NCI-H2029 (cell line): ENCODE results near the gene MKLN1.
"Not testable (repeated sequence)": the region's sequence is repeated elsewhere in the genome, so short reads cannot be mapped to it uniquely, and the experiment has no call there.

Source experiments
- DNase-seq: peaks from one replicate; lab custom pipeline; 2025; lab: John Stamatoyannopoulos, UW

The MKLN1 gene

DNA sequence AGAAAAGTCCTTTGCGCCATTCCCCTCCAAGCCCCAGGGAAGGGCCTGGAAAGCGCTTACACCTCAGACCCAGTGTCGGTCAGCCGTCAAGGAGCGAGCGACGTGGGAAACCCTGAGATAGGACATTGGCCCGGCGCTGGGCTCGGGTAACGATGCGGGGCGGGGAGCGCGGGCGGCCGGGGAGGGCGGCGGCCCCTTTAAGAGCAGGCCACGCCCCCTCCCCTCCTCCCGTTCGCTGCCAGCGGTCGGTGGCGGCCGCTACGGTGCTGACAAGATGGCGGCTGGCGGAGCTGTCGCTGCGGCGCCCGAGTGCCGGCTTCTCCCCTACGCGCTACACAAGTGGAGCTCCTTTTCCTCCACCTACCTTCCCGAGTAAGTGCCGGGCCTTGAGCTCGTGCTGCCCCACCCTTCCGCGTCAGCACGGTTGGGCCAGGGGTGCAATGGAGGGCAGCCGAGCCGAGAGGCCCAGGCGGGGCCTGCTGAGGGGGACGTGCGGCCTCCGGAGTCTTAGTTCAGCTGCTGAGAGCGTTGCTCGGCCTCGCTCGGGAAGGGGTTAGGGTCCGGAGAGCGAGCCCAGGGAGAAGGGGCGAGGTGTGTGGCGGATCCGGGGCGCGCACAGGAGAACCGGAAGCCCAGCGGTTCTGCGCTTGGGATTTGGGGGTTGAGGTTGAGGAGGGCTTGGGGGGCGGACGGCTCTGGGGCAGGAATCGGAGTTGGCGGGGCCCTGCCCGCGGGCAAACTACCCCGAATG is at the start of gene MKLN1:
Gene MKLN1 (plus strand): TSS at position 251 of the 751 bp plus-strand sequence. CDS start 24 bp downstream, at position 275.
- peak; percentile 87 for DNase-seq

DNA sequence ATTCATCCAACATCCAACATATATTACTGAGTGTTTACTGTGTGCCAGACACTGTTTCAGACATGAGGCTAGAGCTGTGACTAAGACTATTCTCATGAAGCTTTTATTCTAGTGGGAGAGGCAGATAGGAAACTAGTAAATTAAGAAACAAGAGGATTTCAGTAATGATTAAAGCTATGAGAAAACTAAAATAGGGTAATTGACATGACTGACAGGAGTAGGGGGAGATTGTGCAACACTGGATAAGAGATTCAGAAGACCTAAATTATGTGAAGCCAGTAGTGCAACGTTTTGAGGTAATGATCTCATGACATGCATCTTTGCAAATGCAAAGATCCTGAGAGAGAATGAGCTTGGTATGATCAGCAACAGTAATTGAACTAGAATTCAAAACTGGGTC is 48.6 kb upstream of the MKLN1 start:
- DNase-seq = no peak

DNA sequence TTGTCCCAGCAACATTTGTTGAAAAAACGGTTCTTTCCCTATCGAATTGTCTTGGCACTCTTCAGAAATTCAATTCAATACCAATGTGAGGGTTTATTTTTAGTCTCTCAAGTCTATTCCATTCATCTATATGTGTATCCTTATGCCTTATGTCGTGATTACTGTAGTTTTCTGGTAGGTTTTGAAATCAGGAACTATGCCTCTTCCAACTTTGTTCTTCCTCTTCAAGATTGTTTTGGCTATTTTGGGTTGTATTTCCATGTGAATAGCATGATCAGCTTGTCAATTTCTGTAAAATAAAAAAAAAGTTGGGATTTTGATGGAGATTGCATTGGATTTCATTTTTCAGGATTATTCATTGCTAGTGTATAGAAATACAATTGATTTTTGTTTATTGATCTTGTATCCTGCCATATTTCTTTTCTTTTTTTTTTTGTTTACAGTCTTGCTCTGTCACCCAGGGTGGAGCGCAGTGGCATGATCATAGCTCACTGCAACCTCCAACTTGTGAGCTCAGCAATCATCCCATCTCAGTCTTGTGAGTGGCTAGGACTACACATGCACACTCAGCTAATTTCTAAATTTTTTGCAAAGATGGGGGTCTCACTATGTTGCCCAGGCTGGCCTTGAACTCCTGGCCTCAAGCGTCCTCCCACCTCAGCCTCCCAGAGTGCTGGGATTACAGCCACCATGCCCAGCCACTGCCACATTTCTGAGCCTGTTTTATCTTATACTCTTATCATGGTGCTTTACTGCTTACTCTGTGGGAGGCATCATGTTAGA is 46.2 kb upstream of the MKLN1 start:
- no peak for DNase-seq

DNA sequence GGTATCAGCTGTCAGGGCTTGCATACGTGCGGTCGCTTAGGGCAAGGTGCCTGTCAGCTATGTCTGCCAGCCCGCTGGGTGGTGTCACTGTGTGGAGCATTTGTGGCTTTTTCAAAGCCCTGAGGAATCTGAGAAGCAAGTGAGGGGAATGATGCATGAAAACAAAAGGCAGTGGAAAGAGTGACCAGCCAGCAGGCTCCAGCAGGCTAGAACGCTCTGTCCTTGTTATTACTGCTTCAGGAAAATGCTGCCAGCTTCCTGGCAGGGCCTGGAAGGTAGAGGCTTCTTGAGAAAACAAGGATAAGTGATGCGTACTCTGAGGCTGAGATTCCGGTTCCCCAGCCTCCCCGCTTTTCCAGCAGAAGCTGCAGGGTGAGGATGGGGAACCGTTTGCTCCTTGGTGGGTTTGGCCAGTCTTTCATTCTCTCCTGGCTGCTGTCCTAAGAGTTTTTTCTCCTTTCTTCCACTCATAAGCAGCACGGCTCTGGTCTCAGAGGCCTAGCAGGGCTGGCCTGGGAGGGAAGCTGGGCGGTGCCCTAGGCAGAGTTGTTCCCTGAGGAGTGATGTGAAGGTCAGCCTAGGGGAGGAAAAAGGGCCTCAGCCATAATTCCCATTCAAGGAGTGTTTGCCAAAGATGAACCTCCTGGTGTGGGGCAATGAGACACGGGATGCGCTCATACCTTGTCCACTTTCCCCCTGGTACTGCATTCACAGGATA is 42.8 kb upstream of the MKLN1 start:
- DNase-seq = peak; percentile 81

DNA sequence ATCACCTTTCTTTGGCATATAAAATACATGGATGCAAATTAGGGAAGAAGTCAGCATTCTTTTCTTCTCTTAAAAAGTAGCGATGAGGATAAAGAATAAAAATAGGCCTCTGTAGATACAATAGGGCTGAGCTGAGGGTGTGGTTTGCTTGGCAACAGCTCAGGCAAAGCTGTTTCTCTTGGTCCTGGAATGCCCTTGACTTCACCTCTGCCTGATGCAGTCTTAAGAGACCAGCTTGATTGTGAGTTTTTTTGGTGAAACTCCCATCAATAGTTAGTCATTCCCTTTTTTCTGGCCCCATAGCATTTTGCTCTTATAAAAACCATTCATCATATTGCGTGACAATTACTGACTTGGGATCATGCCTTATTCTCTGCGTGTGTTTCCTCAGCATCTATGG is 42.1 kb upstream of the MKLN1 start:
- DNase-seq = no peak

DNA sequence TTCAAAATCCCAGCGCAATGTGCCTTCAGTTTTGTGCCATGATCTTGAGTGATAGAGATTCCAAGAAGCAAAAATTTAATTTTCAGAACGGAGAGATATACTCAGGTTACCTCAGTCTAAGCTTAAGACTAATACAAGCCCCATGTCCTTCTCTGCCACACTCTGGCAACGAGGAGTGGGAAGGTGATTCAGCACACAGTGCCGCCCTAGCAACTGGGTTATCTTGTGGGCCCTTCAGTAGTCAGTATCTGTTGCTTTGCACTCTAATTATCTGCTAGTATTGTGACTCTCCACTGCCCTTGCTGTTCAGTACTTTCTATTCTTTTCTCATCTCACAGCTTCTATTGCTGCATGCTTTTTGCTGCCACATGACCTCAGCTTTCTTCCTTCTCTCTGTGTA is 39.2 kb upstream of the MKLN1 start:
- DNase-seq = no peak

DNA sequence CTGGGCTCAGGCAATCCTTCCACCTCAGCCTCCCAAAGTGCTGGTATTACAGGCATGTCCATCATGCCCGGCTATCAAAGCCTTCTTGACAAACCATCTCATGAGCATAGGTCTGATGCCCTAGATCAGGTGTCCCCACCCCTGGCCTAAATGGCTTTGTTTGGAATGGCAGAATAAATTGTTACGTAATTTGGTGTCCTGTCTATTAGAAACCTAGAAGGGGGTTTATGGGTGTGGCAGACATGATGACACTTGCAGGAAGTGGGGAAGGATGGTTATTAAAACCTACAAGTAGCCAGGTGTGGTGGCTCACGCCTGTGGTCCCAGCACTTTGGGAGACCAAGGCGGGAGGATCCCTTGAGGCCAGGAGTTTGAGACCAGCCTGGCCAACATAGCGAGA is 38.6 kb upstream of the MKLN1 start:
- DNase-seq = no peak

DNA sequence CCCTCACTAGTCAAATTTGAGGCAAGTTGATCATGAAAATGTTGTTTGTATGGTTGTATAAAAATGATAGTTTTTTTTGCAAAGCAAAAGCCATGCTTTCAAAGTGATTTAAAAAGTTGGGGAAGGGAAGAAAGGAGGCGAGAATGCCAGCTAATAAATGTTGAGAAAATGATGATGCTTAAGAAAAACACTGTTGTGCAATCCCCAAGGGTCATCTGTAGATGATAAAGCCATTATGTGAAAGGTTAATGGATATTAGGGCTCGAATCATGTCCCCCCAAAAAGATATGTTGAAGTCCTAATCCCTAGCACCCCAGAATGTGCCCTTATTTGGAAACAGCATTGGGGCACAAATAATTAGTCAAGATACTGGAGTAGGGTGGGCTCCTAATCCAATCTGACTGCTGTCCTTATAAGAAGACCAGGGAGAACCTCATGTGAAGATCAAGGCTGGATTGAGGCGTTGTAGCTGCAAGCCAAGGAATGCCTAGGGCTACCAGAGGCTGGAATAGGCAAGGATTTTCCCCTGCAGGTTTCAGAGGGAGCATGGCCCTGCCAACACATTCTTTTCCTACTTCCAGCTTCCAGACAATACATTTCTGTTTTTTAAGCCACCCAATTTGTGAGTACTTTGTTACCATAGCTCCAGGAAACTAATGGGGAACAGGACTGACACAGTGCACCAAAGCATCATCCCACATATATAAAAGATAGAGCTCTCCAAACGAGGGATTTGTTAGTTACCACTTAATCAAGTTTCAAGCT is 35.4 kb upstream of the MKLN1 start:
- DNase-seq = no peak

DNA sequence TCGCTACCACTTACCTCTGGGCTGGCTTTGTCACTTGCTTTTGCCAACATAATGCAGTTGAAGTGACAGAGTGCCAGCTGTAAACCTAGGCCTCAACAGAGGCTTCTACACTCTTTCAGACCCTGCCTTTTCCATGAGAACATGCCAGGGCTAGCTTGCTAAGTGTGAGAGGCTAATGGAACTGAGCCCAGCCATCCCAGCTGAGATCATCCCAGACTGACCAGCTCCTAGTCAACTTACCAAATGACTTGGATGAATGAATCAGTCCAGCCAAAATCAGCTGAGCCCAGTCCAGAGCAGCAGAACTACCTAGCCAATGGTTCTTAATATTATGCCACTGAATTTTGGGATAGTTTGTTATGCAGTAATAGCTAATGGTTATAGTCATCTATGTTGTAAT is 34.7 kb upstream of the MKLN1 start:
- no peak for DNase-seq

DNA sequence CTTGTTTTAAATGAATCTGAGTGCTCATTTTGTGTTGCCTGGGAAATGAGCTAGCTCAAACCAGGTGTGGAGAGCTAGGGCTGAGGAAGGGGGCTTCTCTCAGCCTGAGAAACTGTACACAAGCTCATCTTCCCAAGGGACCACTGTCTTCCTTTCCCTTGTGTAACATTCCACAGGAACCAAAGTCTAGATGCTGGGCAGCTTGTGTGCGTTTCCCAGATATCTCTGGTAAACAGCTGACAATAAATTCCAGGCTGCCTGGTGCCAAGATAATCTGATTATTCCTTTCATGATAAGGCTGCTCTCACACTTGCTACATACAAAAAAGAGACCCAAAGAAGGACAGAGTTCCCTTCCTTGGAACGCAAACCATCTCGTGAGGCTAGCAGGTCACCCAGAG is 33.1 kb upstream of the MKLN1 start:
- DNase-seq = no peak

DNA sequence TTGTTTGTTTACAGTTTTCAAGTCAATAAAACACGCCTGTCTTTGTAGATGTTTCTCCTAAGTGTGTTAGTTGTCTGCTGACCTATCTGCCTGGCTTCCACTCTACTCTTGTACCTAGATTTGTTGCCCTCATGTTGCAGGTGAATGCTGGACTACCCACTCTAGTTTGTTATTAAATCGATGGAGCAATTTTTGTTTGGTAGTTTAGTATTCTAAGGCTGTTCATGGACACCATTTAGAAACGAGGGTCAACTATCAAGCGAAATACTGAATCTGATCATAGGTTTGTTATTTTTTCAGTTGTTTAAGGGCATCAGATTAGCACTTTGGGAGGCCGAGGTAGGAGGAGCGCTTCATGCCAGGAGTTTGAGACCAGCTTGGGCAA is 29.1 kb upstream of the MKLN1 start:
- DNase-seq = no peak

DNA sequence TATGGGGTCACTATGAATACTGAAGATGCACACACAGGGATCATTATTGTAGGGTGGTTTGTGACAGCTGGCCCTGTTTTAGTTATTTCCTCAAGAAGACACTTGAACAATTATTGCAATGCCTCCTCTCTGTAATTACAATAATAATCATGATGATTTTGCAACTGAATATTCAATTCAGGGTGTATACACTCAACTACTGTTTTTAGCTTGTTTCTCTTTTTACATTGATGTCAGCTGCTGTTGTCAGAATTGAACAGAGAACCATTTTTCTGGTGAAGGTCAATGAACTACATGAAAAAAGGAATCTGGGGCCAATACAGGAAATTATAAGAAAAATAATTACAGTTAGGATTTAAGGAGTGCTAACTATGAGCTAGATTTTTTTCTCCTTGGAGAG is 28.6 kb upstream of the MKLN1 start:
- no peak for DNase-seq

DNA sequence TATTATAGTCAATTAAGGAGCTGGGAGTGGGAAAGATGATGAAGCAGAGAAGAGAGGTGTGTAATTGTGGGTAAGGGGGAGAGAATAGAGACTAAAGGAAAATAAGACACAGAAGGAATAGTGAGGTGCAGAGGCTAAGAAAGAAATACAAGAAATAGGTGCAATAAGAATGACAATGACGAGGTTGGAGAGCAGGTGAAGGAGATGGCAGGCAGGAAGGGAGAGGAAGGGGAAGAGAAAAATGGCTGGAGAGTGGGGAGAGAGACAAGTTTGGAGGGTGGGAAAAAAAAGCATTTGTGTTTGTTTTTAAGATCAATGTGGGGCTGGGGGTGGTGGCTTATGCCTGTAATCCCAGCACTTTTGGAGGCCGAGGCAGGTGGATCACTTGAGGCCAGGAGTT is 27.6 kb upstream of the MKLN1 start:
- no peak for DNase-seq

DNA sequence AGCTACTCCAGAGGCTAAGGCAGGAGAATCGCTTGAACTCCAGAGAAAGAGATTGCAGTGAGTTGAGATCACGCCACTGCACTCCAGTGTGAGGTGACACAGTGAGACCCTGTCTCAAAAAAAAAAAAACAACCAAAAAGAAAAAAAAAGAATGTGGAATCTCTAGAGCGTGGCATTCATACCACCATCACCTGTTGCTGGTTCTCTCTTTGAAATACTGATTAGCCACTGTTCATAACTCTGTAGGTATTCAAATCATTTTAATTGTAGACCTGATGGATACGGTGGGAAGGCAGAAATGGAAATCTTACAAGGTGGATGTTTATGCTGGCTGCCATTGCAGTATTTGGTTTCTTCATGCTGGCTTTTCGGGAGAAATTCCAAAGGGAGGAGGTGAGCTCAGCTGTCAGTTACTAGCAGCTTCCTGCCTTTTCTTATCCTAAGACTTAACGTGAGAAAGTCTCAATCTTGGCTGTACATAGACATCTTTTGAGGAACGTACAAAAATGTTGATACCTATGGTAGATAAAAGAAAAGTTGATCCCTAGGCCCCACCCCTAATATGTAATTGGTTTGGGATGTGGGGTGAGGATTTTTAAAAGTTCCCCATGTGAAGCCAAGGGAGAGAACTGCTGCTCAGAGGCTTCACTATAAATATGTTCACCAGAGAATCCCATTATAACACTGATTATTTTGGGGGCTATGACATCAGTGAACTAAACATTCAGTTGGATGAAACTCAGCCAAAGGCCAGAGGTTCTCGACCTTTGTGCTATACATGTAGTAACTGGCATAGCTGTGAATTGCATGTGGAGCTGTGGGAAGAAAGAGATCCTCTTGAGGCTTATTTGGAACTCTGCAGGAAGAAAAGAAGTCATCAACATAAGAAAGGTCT is 26.9 kb upstream of the MKLN1 start:
- DNase-seq = no peak

DNA sequence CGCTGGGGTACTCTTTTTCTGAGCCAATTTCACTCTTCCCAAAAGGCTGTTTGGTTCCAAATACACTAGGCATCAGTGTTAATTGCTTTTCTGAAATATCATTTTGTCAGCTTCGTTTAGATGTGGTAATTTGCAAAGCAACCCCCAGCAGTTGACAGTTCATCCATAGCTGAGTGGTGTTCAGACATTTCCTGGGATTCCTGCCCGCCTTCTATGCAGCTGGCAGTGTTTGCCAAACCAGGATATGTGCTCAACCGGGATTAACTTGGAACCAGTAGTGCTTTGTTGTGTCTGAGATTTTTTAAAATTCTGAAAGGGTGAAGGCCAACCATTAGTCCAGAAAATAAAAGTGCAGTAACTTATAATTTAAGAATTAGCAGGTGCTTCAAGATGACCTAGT is 25.2 kb upstream of the MKLN1 start:
- DNase-seq = no peak

DNA sequence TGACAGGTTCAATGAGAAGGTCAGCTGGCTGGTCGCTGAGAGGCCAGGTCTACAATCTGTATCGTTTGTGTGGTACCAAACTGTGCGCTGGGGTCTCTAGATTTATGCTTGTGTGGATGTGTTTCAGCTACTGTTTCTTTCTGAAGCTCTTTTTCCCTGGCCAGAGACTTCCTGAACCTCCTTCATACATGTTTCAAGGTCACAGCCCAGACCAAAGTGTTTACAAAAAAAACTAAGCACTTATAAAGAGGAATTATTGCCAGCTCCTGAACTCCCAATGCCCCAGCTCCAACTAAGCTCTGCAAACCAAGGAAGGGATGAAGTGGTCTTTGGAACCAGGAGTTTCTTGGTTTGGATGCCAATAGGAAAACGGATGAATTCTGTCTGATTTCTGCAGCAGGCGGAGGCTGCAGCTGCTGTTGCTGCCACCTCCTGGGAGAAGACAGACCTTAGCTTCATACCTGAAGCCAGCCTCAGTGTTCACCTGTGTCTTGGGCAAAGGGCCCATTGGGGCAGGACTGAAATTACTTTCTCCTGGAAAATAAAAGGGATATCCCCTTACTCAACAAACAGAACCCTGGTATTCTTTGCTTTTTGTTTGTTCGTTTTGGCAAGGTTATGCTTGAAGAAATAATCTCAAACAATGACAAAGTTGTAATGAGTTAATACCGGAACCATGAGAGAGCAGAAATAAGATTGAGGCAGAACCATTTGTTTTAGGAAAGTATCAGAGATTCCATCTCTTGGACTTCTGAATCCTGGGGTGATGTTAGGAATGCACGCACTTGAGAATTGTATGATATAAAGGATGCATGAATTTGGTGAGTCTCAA is 24.6 kb upstream of the MKLN1 start:
- DNase-seq = peak; percentile 37

DNA sequence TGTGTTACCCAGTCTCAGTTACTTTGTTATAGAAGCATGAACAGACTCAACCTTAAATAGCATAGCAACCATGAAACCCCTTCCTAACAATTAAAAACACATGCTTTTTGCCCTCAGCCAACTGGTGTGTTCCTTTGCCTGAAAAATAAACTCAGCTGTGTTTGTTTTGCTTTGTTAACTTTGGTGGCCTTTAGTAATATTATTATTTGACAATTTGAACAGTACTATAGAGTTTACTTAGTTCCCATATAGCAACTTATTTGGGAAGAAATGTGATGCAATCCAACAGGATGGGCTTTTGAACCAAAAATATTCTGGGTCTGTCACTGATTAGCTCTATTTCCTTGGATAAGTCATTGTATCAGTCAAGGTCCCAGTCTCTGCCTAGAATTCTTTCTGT is 22.5 kb upstream of the MKLN1 start:
- no peak for DNase-seq

DNA sequence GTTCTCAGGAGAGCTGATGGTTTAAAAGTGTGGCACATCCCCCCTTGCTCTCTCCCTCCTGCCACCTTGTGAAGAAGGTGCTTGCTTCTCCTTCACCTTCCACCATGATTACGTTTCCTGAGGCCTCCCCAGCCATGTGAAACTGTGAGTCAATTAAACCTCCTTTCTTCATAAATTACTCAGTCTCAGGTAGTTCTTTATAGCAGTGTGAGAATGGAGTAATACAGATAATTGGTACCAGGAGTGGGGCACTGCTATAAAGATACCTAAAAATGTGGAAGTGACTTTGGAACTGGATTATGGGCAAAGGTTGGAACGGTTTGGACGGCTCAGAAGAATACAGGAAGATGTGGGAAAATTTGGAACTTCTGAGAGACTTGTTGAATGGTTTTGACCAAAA is 21.6 kb upstream of the MKLN1 start:
- DNase-seq = not testable (repeated sequence)

DNA sequence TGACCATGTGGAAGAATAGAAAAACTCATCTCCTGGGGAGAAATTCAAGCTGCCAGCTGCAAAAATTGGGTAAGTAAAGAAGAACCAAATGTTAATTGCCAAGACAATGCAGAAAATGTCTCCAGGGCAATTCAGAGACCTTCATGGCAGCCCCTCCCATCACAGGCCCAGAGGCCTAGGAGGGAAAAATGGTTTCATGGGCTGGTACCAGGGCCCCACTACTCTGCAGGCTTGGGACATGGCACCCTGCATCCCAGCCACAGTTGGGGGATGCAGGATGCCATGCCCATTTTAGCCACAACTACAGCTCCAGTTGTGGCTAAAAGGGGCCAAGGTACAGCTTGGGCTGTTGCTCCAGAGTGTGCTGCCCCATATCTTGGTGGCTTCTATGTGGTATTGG is 20.9 kb upstream of the MKLN1 start:
- no peak for DNase-seq

DNA sequence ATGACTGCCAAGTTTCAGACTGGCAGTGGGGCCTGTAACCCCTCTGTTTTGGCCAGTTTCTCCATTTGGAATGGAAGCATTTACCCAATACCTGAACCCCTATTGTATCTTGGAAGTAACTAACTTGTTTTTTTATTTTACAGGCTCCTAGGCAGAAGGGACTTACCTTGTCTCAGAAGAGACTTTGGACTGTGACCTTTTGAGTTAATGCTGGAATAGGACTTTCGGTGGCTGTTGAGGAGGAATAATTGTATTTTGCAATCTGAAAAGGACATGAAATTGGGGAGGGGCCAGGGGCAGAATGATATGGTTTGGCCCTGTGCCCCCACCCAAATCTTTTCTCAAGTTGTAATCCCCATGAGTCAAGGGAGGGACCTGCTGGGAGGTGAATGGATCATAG is 20.0 kb upstream of the MKLN1 start:
- no peak for DNase-seq
